ENCODE data around the gene SPOCK3. TPM values are rescaled to one million over a fixed set of nuclear protein-coding genes. Genes with fewer than 3 reads are reported as not detected.

The SPOCK3 gene
- total and polyA plus RNA-seq, 2 experiments from 2014 or later, result 1.6 to 4.1 TPM

DNA sequence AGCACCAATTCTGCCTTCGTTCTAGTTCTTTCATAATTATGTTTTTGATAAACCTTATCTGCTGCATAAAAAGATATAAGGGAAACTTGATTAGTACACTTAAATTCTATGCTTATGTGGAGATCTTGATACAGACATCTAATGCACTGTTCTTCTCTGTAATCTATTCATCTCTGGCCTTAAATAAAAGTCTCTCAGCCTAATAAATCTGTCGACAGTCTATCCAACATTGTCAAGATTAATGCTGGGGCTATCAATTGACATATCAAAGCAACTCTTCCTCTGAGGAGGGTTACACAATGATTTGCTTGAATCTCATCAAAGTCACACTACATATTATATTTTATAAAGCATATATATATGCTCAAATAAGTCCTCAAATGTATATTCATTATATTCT is 545.5 kb downstream of the SPOCK3 start:
- no peak for DNase-seq (ENCODE audit: low spot score)
- H3K36me3 ChIP-seq (ENCODE audit: insufficient read depth), result no peaks in the 10 kb centered on the region
- H3K4me1 ChIP-seq (ENCODE audit: insufficient read depth), result peaks cover 6% of the 10 kb centered on the region
- Mint-ChIP-seq H3K27ac (no peak overlapping the region), H3K4me1 (peaks cover 7% of the 10 kb centered on the region; the same call in 2 of the 3 replicates), H3K27me3 (ENCODE audit: insufficient read depth, low read depth, poor library complexity) (no peaks in the 10 kb centered on the region), H3K36me3 (ENCODE audit: low read depth) (no peaks in the 10 kb centered on the region), H3K4me3 (no peak overlapping the region), H3K9me3 (no peaks in the 10 kb centered on the region)
- no peaks in the 10 kb centered on the region for H3K27me3 ChIP-seq (ENCODE audit: insufficient read depth)
- ATAC-seq, result no peak
- no peaks in the 10 kb centered on the region for H3K9me2 ChIP-seq (ENCODE audit: insufficient read depth)
- H3K27ac ChIP-seq (ENCODE audit: low read depth), result no peak overlapping the region
- H3K4me3 ChIP-seq, result no peak overlapping the region
- no peak overlapping the region for H3K4me2 ChIP-seq
- TF ChIP-seq, protein P1, sequence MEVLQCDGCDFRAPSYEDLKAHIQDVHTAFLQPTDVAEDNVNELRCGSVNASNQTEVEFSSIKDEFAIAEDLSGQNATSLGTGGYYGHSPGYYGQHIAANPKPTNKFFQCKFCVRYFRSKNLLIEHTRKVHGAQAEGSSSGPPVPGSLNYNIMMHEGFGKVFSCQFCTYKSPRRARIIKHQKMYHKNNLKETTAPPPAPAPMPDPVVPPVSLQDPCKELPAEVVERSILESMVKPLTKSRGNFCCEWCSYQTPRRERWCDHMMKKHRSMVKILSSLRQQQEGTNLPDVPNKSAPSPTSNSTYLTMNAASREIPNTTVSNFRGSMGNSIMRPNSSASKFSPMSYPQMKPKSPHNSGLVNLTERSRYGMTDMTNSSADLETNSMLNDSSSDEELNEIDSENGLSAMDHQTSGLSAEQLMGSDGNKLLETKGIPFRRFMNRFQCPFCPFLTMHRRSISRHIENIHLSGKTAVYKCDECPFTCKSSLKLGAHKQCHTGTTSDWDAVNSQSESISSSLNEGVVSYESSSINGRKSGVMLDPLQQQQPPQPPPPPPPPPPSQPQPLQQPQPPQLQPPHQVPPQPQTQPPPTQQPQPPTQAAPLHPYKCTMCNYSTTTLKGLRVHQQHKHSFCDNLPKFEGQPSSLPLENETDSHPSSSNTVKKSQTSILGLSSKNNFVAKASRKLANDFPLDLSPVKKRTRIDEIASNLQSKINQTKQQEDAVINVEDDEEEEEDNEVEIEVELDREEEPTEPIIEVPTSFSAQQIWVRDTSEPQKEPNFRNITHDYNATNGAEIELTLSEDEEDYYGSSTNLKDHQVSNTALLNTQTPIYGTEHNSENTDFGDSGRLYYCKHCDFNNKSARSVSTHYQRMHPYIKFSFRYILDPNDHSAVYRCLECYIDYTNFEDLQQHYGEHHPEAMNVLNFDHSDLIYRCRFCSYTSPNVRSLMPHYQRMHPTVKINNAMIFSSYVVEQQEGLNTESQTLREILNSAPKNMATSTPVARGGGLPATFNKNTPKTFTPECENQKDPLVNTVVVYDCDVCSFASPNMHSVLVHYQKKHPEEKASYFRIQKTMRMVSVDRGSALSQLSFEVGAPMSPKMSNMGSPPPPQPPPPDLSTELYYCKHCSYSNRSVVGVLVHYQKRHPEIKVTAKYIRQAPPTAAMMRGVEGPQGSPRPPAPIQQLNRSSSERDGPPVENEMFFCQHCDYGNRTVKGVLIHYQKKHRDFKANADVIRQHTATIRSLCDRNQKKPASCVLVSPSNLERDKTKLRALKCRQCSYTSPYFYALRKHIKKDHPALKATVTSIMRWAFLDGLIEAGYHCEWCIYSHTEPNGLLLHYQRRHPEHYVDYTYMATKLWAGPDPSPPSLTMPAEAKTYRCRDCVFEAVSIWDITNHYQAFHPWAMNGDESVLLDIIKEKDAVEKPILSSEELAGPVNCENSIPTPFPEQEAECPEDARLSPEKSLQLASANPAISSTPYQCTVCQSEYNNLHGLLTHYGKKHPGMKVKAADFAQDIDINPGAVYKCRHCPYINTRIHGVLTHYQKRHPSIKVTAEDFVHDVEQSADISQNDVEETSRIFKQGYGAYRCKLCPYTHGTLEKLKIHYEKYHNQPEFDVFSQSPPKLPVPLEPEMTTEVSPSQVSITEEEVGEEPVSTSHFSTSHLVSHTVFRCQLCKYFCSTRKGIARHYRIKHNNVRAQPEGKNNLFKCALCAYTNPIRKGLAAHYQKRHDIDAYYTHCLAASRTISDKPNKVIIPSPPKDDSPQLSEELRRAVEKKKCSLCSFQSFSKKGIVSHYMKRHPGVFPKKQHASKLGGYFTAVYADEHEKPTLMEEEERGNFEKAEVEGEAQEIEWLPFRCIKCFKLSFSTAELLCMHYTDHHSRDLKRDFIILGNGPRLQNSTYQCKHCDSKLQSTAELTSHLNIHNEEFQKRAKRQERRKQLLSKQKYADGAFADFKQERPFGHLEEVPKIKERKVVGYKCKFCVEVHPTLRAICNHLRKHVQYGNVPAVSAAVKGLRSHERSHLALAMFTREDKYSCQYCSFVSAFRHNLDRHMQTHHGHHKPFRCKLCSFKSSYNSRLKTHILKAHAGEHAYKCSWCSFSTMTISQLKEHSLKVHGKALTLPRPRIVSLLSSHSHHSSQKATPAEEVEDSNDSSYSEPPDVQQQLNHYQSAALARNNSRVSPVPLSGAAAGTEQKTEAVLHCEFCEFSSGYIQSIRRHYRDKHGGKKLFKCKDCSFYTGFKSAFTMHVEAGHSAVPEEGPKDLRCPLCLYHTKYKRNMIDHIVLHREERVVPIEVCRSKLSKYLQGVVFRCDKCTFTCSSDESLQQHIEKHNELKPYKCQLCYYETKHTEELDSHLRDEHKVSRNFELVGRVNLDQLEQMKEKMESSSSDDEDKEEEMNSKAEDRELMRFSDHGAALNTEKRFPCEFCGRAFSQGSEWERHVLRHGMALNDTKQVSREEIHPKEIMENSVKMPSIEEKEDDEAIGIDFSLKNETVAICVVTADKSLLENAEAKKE (CRISPR knock-in tag; IDR thresholded peaks at IDR 0.05), result no peak
- TF ChIP-seq STAT1 (IDR thresholded peaks at IDR 0.05; ENCODE audit: unreplicated experiment) (no peak), EZH2 (IDR thresholded peaks at IDR 0.05; ENCODE audit: low read depth, unreplicated experiment) (no peak)
- TF ChIP-seq, protein P2, sequence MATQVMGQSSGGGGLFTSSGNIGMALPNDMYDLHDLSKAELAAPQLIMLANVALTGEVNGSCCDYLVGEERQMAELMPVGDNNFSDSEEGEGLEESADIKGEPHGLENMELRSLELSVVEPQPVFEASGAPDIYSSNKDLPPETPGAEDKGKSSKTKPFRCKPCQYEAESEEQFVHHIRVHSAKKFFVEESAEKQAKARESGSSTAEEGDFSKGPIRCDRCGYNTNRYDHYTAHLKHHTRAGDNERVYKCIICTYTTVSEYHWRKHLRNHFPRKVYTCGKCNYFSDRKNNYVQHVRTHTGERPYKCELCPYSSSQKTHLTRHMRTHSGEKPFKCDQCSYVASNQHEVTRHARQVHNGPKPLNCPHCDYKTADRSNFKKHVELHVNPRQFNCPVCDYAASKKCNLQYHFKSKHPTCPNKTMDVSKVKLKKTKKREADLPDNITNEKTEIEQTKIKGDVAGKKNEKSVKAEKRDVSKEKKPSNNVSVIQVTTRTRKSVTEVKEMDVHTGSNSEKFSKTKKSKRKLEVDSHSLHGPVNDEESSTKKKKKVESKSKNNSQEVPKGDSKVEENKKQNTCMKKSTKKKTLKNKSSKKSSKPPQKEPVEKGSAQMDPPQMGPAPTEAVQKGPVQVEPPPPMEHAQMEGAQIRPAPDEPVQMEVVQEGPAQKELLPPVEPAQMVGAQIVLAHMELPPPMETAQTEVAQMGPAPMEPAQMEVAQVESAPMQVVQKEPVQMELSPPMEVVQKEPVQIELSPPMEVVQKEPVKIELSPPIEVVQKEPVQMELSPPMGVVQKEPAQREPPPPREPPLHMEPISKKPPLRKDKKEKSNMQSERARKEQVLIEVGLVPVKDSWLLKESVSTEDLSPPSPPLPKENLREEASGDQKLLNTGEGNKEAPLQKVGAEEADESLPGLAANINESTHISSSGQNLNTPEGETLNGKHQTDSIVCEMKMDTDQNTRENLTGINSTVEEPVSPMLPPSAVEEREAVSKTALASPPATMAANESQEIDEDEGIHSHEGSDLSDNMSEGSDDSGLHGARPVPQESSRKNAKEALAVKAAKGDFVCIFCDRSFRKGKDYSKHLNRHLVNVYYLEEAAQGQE (IDR thresholded peaks at IDR 0.05; ENCODE audit: unreplicated experiment), result no peak
- H2AFZ ChIP-seq, result no peak overlapping the region
- no peaks in the 10 kb centered on the region for H4K20me1 ChIP-seq (replicated peaks; ENCODE audit: insufficient read depth)
- H3K79me2 ChIP-seq (replicated peaks; ENCODE audit: insufficient read depth), result no peaks in the 10 kb centered on the region
- H3F3A ChIP-seq (replicated peaks; ENCODE audit: low read depth), result no peaks in the 10 kb centered on the region

All from GM23338 (cell line).